KBM-7 (cell line): ENCODE results near the gene LIN54.

Experiments
- DNase-seq: peaks from one replicate; pipeline ENCODE4 v3.0.0-alpha.2; 2015
- in situ Hi-C: fragments of 300-500 bp; cut with MboI; formaldehyde crosslinking; loops from 2 replicates; pipeline ENCODE4 v1.14.3; 2020; ENCODE audit warnings: low sequenced_read_pairs, low pct_unique_long_range_greater_than_20kb, mixed read lengths

Gene LIN54

GRCh38 chr4:82900066-82900410, 110.6 kb downstream of the LIN54 start:
- in situ Hi-C loops = no loop called here
- DNase-seq = no peak

DNA sequence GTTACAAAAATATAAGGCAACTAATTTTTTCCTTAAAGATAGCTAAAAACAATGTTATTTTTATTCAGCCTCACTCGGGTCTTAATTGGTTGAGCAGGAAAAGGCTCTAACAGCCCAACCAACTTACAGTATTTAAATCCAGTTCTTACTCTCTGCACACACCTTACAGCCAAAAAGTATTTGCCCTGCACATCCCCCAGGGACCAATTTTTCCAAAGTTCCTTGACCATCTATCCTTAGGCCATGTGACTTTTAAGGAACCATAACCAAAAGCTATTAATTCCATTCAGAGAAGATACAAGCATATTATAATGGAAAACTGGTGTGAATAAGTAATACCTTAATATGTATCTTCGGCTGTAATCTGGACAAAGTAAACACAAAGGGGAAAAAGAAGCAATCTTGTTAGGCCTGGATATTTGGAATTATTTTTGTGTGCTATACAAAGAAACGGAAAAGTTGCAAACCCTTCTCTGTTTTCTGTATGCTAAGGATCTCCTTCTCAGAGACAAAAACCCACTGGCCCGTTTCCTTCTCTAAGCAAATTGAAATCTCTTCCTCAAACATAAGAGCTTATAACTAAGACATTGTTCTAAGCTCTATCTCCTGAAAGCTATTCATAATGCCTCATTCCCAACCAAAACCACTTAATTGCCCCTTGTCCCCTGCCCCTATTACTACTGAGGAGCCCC, 111.1 kb downstream of the LIN54 start:
- in situ Hi-C loops = no loop called here
- DNase-seq = no peak

- DNase-seq = peak; percentile 33
- in situ Hi-C loops = no loop called here
Measured at GRCh38 chr4:82898322-82899243, 112.0 kb downstream of the LIN54 start.

DNA sequence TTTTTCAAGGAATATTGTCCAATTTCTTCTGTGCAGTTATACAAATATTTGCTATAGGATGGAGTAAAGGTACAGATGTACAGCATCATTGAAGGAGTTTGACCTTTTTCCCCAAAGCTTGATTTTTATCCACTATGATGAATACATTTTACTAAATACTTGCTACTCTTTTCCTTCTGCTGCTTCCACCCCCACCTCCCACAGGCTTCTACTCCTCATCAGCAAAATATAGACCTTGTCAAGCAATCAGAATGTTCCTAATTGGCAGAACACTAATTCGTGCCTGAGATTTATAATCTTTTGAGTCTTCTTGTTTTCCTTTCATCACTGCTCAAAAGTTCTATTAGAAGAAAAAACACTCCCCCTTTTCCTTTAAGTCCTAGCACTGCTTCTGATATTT, 113.9 kb downstream of the LIN54 start:
- in situ Hi-C loops = no loop called here
- DNase-seq = no peak

GRCh38 chr4:82893942-82894341, 116.7 kb downstream of the LIN54 start:
- no peak for DNase-seq
- in situ Hi-C loops = no loop called here

- no peak for DNase-seq
Measured at GRCh38 chr4:82892467-82892802, 118.2 kb downstream of the LIN54 start.

GRCh38 chr4:82891707-82892466, 118.7 kb downstream of the LIN54 start:
- peak; percentile 15 for DNase-seq
- in situ Hi-C loops = no loop called here

More at GRCh38 chr4:82892467-82892802, 118.2 kb downstream of the LIN54 start:
- in situ Hi-C loops = no loop called here

GRCh38 chr4:82890901-82891706, 119.5 kb downstream of the LIN54 start, which contains the start of gene SEC31A:
Gene SEC31A (minus strand): TSS chr4:82891153. CDS start chr4:82881936, 9,217 bp downstream.
- in situ Hi-C loops = no loop called here
- peak; percentile 98 for DNase-seq

GRCh38 chr4:82890528-82890900, 120.1 kb downstream of the LIN54 start:
- in situ Hi-C loops = no loop called here
- no peak for DNase-seq

DNA sequence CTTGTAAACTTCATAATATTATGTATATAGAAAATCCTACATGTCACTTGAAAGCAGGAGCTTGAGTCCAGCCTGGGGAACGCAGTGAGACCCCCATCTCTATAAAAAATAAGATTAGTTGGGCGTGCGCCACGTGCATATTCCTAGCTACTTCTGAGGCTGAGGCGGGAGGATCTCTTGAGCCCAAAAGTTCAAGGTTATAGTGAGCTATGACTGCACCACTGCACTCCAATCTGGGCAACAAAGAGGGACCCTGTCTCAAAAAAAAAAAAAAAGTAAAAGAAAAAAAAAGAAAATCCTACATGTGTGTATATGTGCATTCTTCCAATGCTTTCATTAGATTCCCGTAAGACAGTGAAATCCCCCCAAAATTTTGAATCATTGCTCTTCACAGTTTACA, 121.3 kb downstream of the LIN54 start:
- DNase-seq = peak; percentile 19
- in situ Hi-C loops = no loop called here

- in situ Hi-C loops = no loop called here
- no peak for DNase-seq
Measured at GRCh38 chr4:82886147-82886942, 124.3 kb downstream of the LIN54 start.

- in situ Hi-C loops = no loop called here
- no peak for DNase-seq
Measured at GRCh38 chr4:82885410-82885809, 125.2 kb downstream of the LIN54 start.
